ENCODE measurements around the gene MPP4. TPM values are rescaled to one million over a fixed set of nuclear protein-coding genes. Genes with fewer than 3 reads are reported as not detected.

MPP4 gene
- total and polyA plus RNA-seq, 2 of the 13 experiments (the other 11 are each of a cell fraction or from before 2014, with no cell fraction given) = not detected

DNA sequence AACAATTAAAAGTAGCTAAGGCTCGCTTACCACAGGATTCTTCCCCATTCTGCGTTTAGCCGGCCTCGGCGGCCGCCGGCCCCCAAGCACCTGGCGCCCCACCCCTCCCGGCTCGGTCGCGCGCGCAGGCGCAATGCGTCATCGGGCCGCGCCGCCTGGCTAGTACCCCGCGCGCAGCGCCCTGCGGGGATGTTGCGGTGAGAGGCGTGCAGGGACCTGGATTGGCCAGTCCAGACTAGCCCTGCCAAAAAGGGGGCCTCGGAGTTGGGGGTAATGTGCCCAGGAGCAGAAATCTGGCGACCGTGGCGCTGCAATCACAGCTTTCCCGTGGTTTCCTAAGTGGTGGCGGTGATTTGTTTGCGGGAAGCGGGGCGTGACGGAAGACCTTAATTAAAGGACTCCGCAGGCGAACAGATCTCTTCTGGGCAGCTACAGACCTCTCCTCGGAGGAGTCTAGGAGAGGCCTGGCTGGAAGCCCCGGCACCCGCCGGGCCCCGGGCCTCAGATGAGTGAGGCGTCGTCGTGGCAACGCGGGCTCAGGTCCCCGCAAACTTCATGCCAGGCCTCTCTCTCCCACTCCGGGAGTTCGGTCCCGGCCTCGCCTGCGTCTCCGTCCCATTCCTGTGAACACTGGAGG lies 55.7 kb downstream of the MPP4 start (continued):
- TF ChIP-seq REPIN1 (CRISPR knock-in tag; IDR thresholded peaks at IDR 0.05; ENCODE audit: borderline replicate concordance, low read depth) (peak; percentile 84), ZNF251 (CRISPR knock-in tag; IDR thresholded peaks at IDR 0.05) (no peak), SMARCE1 (IDR thresholded peaks at IDR 0.05; ENCODE audit: borderline replicate concordance) (no peak), KMT2A (CRISPR knock-in tag; IDR thresholded peaks at IDR 0.05) (peak; percentile 94; the same call in 1 of the 2 replicates), IRX3 (CRISPR knock-in tag; IDR thresholded peaks at IDR 0.05; ENCODE audit: borderline replicate concordance, low read depth) (no peak), EZH2 (conservative IDR thresholded peaks at IDR 0.05; ENCODE audit: low read depth, low read length) (no peak), ESRRA (CRISPR knock-in tag; IDR thresholded peaks at IDR 0.05; ENCODE audit: low read depth) (peak; percentile 18; the same call in 1 of the 2 replicates), ZBTB20 (CRISPR knock-in tag; IDR thresholded peaks at IDR 0.05; ENCODE audit: borderline replicate concordance, low read depth) (peak; percentile 65; the same call in 1 of the 2 replicates), RNF2 (conservative IDR thresholded peaks at IDR 0.05; ENCODE audit: low read depth) (peak; percentile 67; the same call in 1 of the 2 replicates), ZSCAN22 (CRISPR knock-in tag; IDR thresholded peaks at IDR 0.05) (no peak), PAF1 (CRISPR knock-in tag; IDR thresholded peaks at IDR 0.05) (no peak), CHD2 (IDR thresholded peaks at IDR 0.05; ENCODE audit: low read depth, low read length) (no peak), GABPA (IDR thresholded peaks at IDR 0.05; ENCODE audit: low read depth, low read length) (no peak), GABPA (CRISPR knock-in tag; IDR thresholded peaks at IDR 0.05; ENCODE audit: low read depth) (no peak), MLLT10 (CRISPR knock-in tag; IDR thresholded peaks at IDR 0.05) (no peak), ZNF720 (CRISPR knock-in tag; IDR thresholded peaks at IDR 0.05) (no peak), SSRP1 (CRISPR knock-in tag; IDR thresholded peaks at IDR 0.05) (no peak), EEA1 (CRISPR knock-in tag; IDR thresholded peaks at IDR 0.05; ENCODE audit: borderline replicate concordance) (no peak), ZNF709 (CRISPR knock-in tag; IDR thresholded peaks at IDR 0.05) (peak; percentile 70; the same call in 1 of the 2 replicates), ZNF264 (CRISPR knock-in tag; IDR thresholded peaks at IDR 0.05) (0 out of 2 replicates have a peak, but pooled peaks have one; percentile 5), SAP130 (CRISPR knock-in tag; IDR thresholded peaks at IDR 0.05; ENCODE audit: low read depth) (peak; percentile 92), SNAI1 (CRISPR knock-in tag; IDR thresholded peaks at IDR 0.05; ENCODE audit: borderline replicate concordance) (no peak), SOX5 (CRISPR knock-in tag; IDR thresholded peaks at IDR 0.05; ENCODE audit: borderline replicate concordance) (no peak; the same call in 1 of the 2 replicates)
- TF ChIP-seq, protein P1, sequence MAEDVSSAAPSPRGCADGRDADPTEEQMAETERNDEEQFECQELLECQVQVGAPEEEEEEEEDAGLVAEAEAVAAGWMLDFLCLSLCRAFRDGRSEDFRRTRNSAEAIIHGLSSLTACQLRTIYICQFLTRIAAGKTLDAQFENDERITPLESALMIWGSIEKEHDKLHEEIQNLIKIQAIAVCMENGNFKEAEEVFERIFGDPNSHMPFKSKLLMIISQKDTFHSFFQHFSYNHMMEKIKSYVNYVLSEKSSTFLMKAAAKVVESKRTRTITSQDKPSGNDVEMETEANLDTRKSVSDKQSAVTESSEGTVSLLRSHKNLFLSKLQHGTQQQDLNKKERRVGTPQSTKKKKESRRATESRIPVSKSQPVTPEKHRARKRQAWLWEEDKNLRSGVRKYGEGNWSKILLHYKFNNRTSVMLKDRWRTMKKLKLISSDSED (CRISPR knock-in tag; IDR thresholded peaks at IDR 0.05) = no peak
- TF ChIP-seq, protein P2, sequence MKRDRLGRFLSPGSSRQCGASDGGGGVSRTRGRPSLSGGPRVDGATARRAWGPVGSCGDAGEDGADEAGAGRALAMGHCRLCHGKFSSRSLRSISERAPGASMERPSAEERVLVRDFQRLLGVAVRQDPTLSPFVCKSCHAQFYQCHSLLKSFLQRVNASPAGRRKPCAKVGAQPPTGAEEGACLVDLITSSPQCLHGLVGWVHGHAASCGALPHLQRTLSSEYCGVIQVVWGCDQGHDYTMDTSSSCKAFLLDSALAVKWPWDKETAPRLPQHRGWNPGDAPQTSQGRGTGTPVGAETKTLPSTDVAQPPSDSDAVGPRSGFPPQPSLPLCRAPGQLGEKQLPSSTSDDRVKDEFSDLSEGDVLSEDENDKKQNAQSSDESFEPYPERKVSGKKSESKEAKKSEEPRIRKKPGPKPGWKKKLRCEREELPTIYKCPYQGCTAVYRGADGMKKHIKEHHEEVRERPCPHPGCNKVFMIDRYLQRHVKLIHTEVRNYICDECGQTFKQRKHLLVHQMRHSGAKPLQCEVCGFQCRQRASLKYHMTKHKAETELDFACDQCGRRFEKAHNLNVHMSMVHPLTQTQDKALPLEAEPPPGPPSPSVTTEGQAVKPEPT (CRISPR knock-in tag; IDR thresholded peaks at IDR 0.05; ENCODE audit: low read depth) = peak; percentile 47; the same call in 1 of the 2 replicates
- TF ChIP-seq, protein P3, sequence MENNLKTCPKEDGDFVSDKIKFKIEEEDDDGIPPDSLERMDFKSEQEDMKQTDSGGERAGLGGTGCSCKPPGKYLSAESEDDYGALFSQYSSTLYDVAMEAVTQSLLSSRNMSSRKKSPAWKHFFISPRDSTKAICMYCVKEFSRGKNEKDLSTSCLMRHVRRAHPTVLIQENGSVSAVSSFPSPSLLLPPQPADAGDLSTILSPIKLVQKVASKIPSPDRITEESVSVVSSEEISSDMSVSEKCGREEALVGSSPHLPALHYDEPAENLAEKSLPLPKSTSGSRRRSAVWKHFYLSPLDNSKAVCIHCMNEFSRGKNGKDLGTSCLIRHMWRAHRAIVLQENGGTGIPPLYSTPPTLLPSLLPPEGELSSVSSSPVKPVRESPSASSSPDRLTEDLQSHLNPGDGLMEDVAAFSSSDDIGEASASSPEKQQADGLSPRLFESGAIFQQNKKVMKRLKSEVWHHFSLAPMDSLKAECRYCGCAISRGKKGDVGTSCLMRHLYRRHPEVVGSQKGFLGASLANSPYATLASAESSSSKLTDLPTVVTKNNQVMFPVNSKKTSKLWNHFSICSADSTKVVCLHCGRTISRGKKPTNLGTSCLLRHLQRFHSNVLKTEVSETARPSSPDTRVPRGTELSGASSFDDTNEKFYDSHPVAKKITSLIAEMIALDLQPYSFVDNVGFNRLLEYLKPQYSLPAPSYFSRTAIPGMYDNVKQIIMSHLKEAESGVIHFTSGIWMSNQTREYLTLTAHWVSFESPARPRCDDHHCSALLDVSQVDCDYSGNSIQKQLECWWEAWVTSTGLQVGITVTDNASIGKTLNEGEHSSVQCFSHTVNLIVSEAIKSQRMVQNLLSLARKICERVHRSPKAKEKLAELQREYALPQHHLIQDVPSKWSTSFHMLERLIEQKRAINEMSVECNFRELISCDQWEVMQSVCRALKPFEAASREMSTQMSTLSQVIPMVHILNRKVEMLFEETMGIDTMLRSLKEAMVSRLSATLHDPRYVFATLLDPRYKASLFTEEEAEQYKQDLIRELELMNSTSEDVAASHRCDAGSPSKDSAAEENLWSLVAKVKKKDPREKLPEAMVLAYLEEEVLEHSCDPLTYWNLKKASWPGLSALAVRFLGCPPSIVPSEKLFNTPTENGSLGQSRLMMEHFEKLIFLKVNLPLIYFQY (CRISPR knock-in tag; IDR thresholded peaks at IDR 0.05; ENCODE audit: borderline replicate concordance) = peak; percentile 43; the same call in 1 of the 2 replicates
